Dendritic cell treated with granulocyte-macrophage colony-stimulating factor and Interleukin-4, amounts not matched to agents 40 ng/mL and 50 ng/mL, for 4 days (primary cell): Measurements from ENCODE around the gene ZNF580.

Experiments used
- H3K27ac Mint-ChIP-seq: one replicate; pipeline ENCODE4 v1.8.0; 2022; ENCODE audit warnings: mild to moderate bottlenecking, mixed read lengths
- H3K27me3 Mint-ChIP-seq: one replicate; pipeline ENCODE4 v1.8.0; 2022; ENCODE audit warnings: mild to moderate bottlenecking, mixed read lengths
- H3K36me3 Mint-ChIP-seq: one replicate; pipeline ENCODE4 v1.8.0; 2022; ENCODE audit warnings: low read depth, mixed read lengths
- H3K4me1 Mint-ChIP-seq: one replicate; pipeline ENCODE4 v1.8.0; 2022; ENCODE audit warnings: low read depth, mixed read lengths
- H3K4me3 Mint-ChIP-seq: one replicate; pipeline ENCODE4 v1.8.0; 2022; ENCODE audit warnings: mild to moderate bottlenecking, moderate library complexity, mixed read lengths
- H3K9me3 Mint-ChIP-seq: one replicate; pipeline ENCODE4 v1.8.0; 2022; ENCODE audit warnings: mixed read lengths
- intact Hi-C: fragments of 100-400 bp; cut with micrococcal nuclease; formaldehyde crosslinking; loops from one replicate; pipeline ENCODE4 v1.15.0; 2022

Gene ZNF580

GRCh38 chr19:55640577-55641425, at the start of gene ZNF580:
ZNF580 (plus strand) TSS chr19:55641002; CDS start chr19:55642509, 1,507 bp downstream.
- Mint-ChIP-seq H3K4me3 (peak within 1 kb of the TSS; percentile 96), H3K27me3 (no peaks in the 10 kb centered on the region), H3K4me1 (peaks cover 87% of the 10 kb centered on the region), H3K27ac (peak within 1 kb of the TSS; percentile 89), H3K36me3 (peaks cover 68% of the 10 kb centered on the region), H3K9me3 (no peaks in the 10 kb centered on the region)
- intact Hi-C loops = loop anchor here (2.0 kb wide), 1 partner anchor 14 kb away; the partner anchor contains the start of gene U2AF2

GRCh38 chr19:55591555-55591954, 49.2 kb upstream of the ZNF580 start:
- intact Hi-C loops = no loop called here
- peaks cover 21% of the 10 kb centered on the region for H3K4me1 Mint-ChIP-seq
- no peaks in the 10 kb centered on the region for H3K9me3 Mint-ChIP-seq
- H3K4me3 Mint-ChIP-seq = no peak overlapping the region
- peaks cover 44% of the 10 kb centered on the region for H3K36me3 Mint-ChIP-seq
- peaks cover 14% of the 10 kb centered on the region for H3K27me3 Mint-ChIP-seq
- H3K27ac Mint-ChIP-seq = no peak overlapping the region

- Mint-ChIP-seq H3K36me3 (peaks cover 54% of the 10 kb centered on the region), H3K4me1 (peaks cover 12% of the 10 kb centered on the region), H3K27me3 (peaks cover 4% of the 10 kb centered on the region), H3K9me3 (no peaks in the 10 kb centered on the region), H3K27ac (no peak overlapping the region), H3K4me3 (no peak overlapping the region)
- intact Hi-C loops = no loop called here
Measured at GRCh38 chr19:55592391-55593090, 48.3 kb upstream of the ZNF580 start.

- H3K27me3 Mint-ChIP-seq = peaks cover 4% of the 10 kb centered on the region
- H3K9me3 Mint-ChIP-seq = no peaks in the 10 kb centered on the region
- intact Hi-C loops = no loop called here
- H3K36me3 Mint-ChIP-seq = peaks cover 61% of the 10 kb centered on the region
- H3K4me1 Mint-ChIP-seq = peaks cover 18% of the 10 kb centered on the region
- H3K27ac Mint-ChIP-seq = no peak overlapping the region
- no peak overlapping the region for H3K4me3 Mint-ChIP-seq
Measured at GRCh38 chr19:55593096-55593772, 47.6 kb upstream of the ZNF580 start.

- Mint-ChIP-seq H3K27me3 (peaks cover 2% of the 10 kb centered on the region), H3K9me3 (no peaks in the 10 kb centered on the region), H3K36me3 (peaks cover 68% of the 10 kb centered on the region), H3K4me1 (peaks cover 25% of the 10 kb centered on the region), H3K4me3 (no peak overlapping the region), H3K27ac (no peak overlapping the region)
- intact Hi-C loops = loop anchor here (5.0 kb wide), 2 partner anchors 42 to 78 kb away; no protein-coding TSS in a partner anchor
Measured at GRCh38 chr19:55594996-55595545, 45.7 kb upstream of the ZNF580 start.

GRCh38 chr19:55596304-55596703, 44.5 kb upstream of the ZNF580 start:
- H3K9me3 Mint-ChIP-seq = no peaks in the 10 kb centered on the region
- H3K4me1 Mint-ChIP-seq = peaks cover 27% of the 10 kb centered on the region
- no peak overlapping the region for H3K27ac Mint-ChIP-seq
- no peak overlapping the region for H3K4me3 Mint-ChIP-seq
- H3K36me3 Mint-ChIP-seq = peaks cover 70% of the 10 kb centered on the region
- H3K27me3 Mint-ChIP-seq = no peaks in the 10 kb centered on the region
- intact Hi-C loops = loop anchor here (5.0 kb wide), 2 partner anchors 41 to 79 kb away; no protein-coding TSS in a partner anchor

- intact Hi-C loops = loop anchor here (5.0 kb wide), 2 partner anchors 40 to 80 kb away; no protein-coding TSS in a partner anchor
- Mint-ChIP-seq H3K27me3 (no peaks in the 10 kb centered on the region), H3K27ac (no peak overlapping the region), H3K36me3 (peaks cover 69% of the 10 kb centered on the region), H3K9me3 (no peaks in the 10 kb centered on the region), H3K4me3 (no peak overlapping the region), H3K4me1 (peaks cover 34% of the 10 kb centered on the region)
Measured at GRCh38 chr19:55597501-55597921, 43.3 kb upstream of the ZNF580 start.

GRCh38 chr19:55598034-55598433, 42.8 kb upstream of the ZNF580 start:
- H3K9me3 Mint-ChIP-seq = no peaks in the 10 kb centered on the region
- H3K27me3 Mint-ChIP-seq = no peaks in the 10 kb centered on the region
- peaks cover 70% of the 10 kb centered on the region for H3K36me3 Mint-ChIP-seq
- H3K27ac Mint-ChIP-seq = no peak overlapping the region
- H3K4me1 Mint-ChIP-seq = peaks cover 39% of the 10 kb centered on the region
- no peak overlapping the region for H3K4me3 Mint-ChIP-seq
- intact Hi-C loops = loop anchor here (2.0 to 5.0 kb wide), 4 partner anchors 39 to 121 kb away; partner anchors contain the start of genes U2AF2 and ZNF628

- intact Hi-C loops = loop anchor here (1.0 to 5.0 kb wide), 5 partner anchors 25 to 122 kb away; partner anchors contain the start of genes U2AF2, ZNF628 and ZNF784
- Mint-ChIP-seq H3K4me1 (peaks cover 48% of the 10 kb centered on the region), H3K4me3 (peak overlapping the region; percentile 90), H3K36me3 (peaks cover 70% of the 10 kb centered on the region), H3K27me3 (no peaks in the 10 kb centered on the region), H3K9me3 (no peaks in the 10 kb centered on the region), H3K27ac (peak overlapping the region; percentile 95)
Measured at GRCh38 chr19:55598719-55599467, 41.9 kb upstream of the ZNF580 start.

- peak within 1 kb of the TSS; percentile 95 for H3K27ac Mint-ChIP-seq
- intact Hi-C loops = loop anchor here (1.0 to 5.0 kb wide), 5 partner anchors 25 to 123 kb away; partner anchors contain the start of genes U2AF2, ZNF628 and ZNF784
- no peaks in the 10 kb centered on the region for H3K27me3 Mint-ChIP-seq
- no peaks in the 10 kb centered on the region for H3K9me3 Mint-ChIP-seq
- H3K36me3 Mint-ChIP-seq = peaks cover 71% of the 10 kb centered on the region
- H3K4me1 Mint-ChIP-seq = peaks cover 52% of the 10 kb centered on the region
- peak within 1 kb of the TSS; percentile 90 for H3K4me3 Mint-ChIP-seq
Measured at GRCh38 chr19:55599468-55599841, 41.3 kb upstream of the ZNF580 start, which contains the start of gene FIZ1. FIZ1 (minus strand) TSS chr19:55599517; CDS start chr19:55597865, 1,652 bp downstream.

- peaks cover 57% of the 10 kb centered on the region for H3K4me1 Mint-ChIP-seq
- peak within 1 kb of the TSS; percentile 95 for H3K27ac Mint-ChIP-seq
- no peaks in the 10 kb centered on the region for H3K9me3 Mint-ChIP-seq
- no peaks in the 10 kb centered on the region for H3K27me3 Mint-ChIP-seq
- H3K4me3 Mint-ChIP-seq = peak within 1 kb of the TSS; percentile 90
- peaks cover 66% of the 10 kb centered on the region for H3K36me3 Mint-ChIP-seq
- intact Hi-C loops = loop anchor here (1.0 to 5.0 kb wide), 5 partner anchors 24 to 123 kb away; partner anchors contain the start of genes U2AF2, ZNF628 and ZNF784
Measured at GRCh38 chr19:55599842-55600661, 40.8 kb upstream of the ZNF580 start, which contains the start of gene ZNF524. ZNF524 (plus strand) TSS chr19:55600288; CDS start chr19:55602113, 1,825 bp downstream.

GRCh38 chr19:55600662-55601028, 40.2 kb upstream of the ZNF580 start:
- Mint-ChIP-seq H3K36me3 (peaks cover 61% of the 10 kb centered on the region), H3K4me3 (peak overlapping the region; percentile 72), H3K27ac (peak overlapping the region; percentile 74), H3K4me1 (peaks cover 52% of the 10 kb centered on the region), H3K9me3 (no peaks in the 10 kb centered on the region), H3K27me3 (no peaks in the 10 kb centered on the region)
- intact Hi-C loops = no loop called here
